GM12891 (cell line): Measurements from ENCODE around the gene SLC26A11. TPM values are rescaled to one million over a fixed set of nuclear protein-coding genes. Genes with fewer than 3 reads are reported as not detected.

Experiments used
- DNase-seq: peaks from one replicate; pipeline ENCODE4 v3.0.0; 2011; ENCODE audit warnings: low spot score; ENCODE audit not compliant: insufficient read length
- FAIRE-seq: peaks from 2 replicates; lab custom pipeline; 2011; peaks lifted over from hg19 to GRCh38; lab: Jason Lieb, UNC
- PAX5 ChIP-seq: IDR thresholded peaks from 2 replicates; pipeline ENCODE4 v1.6.1; 2011; ENCODE audit warnings: low read length, moderate library complexity, mild to moderate bottlenecking; ENCODE audit not compliant: insufficient read depth, severe bottlenecking
- POLR2A ChIP-seq: IDR thresholded peaks from 2 replicates; pipeline ENCODE4 v1.6.1; 2011; ENCODE audit warnings: low read depth, low read length, control low read depth
- POLR2AphosphoS5 ChIP-seq: IDR thresholded peaks from 2 replicates; pipeline ENCODE4 v1.6.1; 2011; ENCODE audit warnings: low read depth, low read length, control low read depth
- POU2F2 ChIP-seq: IDR thresholded peaks from 2 replicates; pipeline ENCODE4 v1.6.1; 2011; ENCODE audit warnings: low read depth, mild to moderate bottlenecking, control low read depth, low read length, moderate library complexity
- SPI1 ChIP-seq: IDR thresholded peaks from 2 replicates; pipeline ENCODE4 v1.6.1; 2011; ENCODE audit warnings: low read depth, low read length, control low read depth
- TAF1 ChIP-seq: IDR thresholded peaks from 2 replicates; pipeline ENCODE4 v1.6.1; 2011; ENCODE audit warnings: low read depth, low read length, control low read depth
- polyA plus RNA-seq: library from polyadenylated mRNA; unstranded; fragments of >200 nt; gene quantifications from one replicate; pipeline ENCODE4 v1.2.1, GENCODE V29; 2012; ENCODE audit warnings: low read depth, missing spikeins, inconsistent platforms; ENCODE audit not compliant: missing spikeins

The SLC26A11 gene
- polyA plus RNA-seq, result 1.9 TPM

DNA sequence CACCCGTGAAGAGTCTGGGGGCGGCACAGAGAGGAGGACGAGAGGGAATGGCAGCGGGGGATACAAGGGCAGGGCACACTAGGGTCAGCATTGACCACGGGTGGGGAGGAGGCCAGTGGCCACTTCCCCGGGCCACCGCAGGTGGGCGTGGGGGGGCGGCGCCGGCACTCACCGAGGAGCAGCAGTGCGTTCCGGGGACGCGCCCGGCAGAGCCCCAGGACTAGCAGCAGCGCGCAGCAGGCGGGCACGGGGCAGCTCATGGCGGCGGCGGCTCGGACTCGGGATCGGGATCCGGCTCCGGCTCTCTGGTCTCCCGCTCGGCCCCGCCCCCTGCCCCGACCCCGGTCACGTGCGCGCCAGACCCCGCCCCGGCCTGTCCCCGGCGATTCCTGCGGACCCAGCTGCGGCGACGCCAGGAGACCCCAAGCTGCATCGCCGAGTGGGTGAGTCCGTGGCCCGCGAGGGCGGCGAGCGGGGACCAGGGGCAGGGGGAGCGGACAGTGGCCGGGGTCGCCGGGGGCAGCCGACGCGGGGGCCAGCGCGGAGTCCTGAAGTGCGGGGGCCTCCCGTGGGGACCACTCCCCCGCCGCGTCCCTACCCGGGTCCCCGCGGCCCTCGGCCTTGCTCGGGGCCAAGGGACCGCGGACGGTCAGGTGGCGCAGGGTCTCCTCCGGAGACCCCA is at the start of gene SLC26A11, which contains the start of gene SGSH:
Gene SLC26A11 (plus strand): TSS at position 374 of the 682 bp plus-strand sequence. CDS start 1,134 bp downstream, outside the sequence.
Gene SGSH (minus strand): TSS at position 280 of the 682 bp plus-strand sequence. CDS start 20 bp downstream, at position 260.
- DNase-seq (peak; percentile 95), FAIRE-seq (no peak)
- TF ChIP-seq POLR2AphosphoS5, result no peak
- no peak for TF ChIP-seq POU2F2

DNA sequence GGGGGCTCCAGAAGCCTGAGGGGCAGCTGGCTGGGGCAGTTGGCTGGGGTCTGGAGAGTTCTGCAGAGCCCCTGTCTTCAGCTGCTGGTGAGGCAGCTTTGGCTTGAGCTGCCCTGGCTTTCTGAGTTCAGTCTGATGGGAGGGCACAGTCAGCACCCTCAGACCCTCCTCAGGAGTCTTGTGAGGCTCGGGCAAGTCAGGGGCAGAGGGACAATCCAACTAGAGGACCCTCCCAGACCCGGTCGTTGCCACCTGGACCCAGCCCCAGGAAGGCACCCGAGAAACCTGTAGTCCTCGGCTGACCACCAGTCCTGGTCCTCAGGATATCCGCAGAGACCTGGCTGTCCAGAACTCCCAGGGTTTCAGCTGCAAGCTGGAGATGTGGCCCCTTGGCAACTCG is 48.5 kb upstream of the SLC26A11 start:
- TF ChIP-seq POLR2AphosphoS5 (no peak), POU2F2 (no peak)
- DNase-seq (no peak), FAIRE-seq (no peak)

DNA sequence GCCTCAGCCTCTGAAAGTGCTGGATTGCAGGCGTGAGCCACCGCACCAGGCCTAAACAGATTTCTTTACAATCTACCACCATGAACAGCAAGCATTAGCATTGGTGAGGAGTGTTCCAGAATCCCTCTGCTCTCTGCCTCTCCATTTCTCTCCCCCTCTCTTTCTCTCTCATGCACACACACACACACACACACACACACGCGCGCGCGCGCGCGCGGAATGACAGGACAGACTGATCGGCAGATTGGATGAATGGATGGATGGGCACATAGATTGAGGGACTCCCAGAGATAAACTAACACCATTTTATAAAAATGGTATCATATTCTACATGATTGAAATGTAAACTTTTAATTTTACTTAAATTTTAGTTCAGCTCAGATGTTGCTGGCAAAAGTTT is 47.1 kb upstream of the SLC26A11 start:
- DNase-seq (no peak), FAIRE-seq (no peak)
- TF ChIP-seq POLR2A, result no peak
- TF ChIP-seq TAF1, result no peak
- no peak for TF ChIP-seq POU2F2
- no peak for TF ChIP-seq PAX5
- no peak for TF ChIP-seq SPI1
- TF ChIP-seq POLR2AphosphoS5, result no peak

DNA sequence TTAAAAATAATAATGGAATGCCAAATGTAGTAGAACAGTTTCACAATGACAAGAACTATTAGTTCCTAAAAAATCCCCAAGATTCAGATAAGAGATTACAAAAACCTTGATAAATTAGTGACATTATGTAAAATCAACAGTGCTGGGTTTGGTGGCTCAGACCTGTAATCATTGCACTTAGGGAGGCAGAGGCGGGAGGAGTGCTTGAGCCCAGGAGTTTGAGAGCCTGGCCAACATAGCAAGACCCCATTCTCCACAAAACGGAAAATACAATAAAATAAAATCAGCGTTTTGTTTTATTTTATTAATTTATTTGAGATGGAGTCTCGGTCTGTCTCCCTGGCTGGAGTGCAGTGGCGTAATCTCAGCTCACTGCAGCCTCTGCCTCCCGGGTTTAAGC is 46.3 kb upstream of the SLC26A11 start:
- TF ChIP-seq POLR2A, result no peak
- TF ChIP-seq SPI1, result no peak
- TF ChIP-seq TAF1, result no peak
- TF ChIP-seq POU2F2, result no peak
- TF ChIP-seq PAX5, result no peak
- no peak for TF ChIP-seq POLR2AphosphoS5
- FAIRE-seq, result no peak
- DNase-seq, result no peak

DNA sequence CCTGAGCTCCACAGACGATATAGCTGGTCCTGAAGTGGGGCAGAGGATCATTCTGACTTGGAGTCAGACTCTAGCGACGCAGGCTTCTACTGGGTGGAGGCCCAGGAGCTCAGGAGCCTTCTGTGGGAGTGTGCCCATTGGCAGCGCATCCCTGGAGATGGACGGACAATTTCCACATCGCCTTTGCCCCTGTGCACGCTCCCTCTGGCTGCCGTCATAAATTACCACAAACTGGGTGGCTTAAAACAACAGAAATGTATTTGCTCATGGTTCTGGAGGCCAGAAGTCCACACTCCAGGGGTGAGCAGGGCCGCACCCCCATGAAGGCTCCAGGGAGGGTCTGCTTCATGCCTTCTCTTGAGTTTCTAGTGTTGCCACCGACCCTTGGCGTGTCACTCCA is 43.5 kb upstream of the SLC26A11 start:
- TF ChIP-seq PAX5, result no peak
- no peak for TF ChIP-seq POLR2A
- no peak for TF ChIP-seq POLR2AphosphoS5
- no peak for TF ChIP-seq TAF1
- no peak for TF ChIP-seq SPI1
- no peak for TF ChIP-seq POU2F2
- no peak for DNase-seq
- no peak for FAIRE-seq

DNA sequence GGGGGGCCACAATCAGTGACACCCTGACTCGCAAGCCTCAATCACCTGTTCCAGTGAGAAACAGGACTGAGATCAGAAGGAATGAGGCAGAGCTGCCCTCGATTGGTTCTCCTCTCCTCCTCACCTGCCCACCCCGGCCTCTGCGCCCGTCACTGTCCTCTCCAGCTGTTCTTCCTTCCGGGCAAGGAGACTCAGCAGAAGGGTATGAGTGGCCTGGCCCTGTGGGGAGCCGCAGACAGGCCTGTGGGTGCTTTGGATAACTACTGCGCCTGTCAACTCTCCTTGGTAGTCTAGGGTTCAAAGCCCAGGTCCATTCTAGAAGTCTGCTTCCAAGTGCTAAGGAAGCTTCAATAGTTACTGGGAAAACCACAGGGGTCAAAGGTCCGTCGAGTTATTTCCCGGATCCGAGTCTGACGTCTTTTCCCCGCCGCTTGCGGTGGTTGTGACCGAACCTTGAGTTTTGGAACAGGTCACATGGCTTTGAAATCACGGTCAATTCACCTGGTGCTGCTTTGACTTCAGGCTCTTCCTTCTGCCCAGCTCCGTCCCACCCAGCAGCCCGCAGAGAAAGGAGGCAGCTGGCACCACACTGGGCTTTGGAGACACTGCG is 42.1 kb upstream of the SLC26A11 start:
- FAIRE-seq (no peak), DNase-seq (no peak)

DNA sequence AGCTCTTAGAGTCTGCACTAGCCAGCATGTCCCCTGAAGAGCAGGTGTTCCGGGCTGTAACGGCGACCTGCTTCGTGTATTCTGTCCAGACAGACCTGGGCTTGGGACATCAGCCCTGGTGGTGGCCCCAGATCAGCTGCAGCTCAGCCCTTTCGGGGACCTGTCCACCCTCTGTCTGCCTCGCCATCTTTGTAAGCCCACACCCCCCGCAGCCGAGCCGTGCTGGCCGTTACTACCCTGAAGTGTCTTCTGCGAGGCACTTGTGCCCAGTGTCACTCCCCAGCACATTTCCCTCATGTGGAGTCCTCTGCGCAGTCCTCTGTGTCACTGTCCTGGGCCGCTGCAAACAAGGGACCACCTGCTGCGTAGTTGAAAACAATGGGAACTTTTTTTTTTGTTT is 40.0 kb upstream of the SLC26A11 start:
- DNase-seq (no peak), FAIRE-seq (no peak)
- TF ChIP-seq POLR2A (no peak), PAX5 (no peak), POLR2AphosphoS5 (no peak), SPI1 (no peak), POU2F2 (no peak), TAF1 (no peak)

More for the DNA sequence above, 42.1 kb upstream of the SLC26A11 start:
- TF ChIP-seq POU2F2, result no peak
- no peak for TF ChIP-seq TAF1
- no peak for TF ChIP-seq POLR2AphosphoS5
- TF ChIP-seq POLR2A, result no peak
- TF ChIP-seq SPI1, result no peak
- TF ChIP-seq PAX5, result no peak

DNA sequence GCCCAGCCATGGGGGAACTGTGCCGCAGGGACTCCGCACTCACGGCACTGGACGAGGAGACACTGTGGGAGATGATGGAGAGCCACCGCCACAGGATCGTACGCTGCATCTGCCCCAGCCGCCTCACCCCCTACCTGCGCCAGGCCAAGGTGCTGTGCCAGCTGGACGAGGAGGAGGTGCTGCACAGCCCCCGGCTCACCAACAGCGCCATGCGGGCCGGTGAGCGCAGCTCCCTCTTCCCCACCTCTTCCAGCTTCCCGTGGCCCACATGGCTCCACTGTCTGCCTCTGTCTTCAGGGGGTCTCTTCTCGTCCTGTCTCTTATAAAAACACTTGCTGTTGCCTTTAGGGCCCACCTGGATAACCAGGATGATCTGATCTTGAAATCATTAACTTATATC is 38.8 kb upstream of the SLC26A11 start:
- no peak for FAIRE-seq
- DNase-seq, result no peak
- TF ChIP-seq POLR2A (no peak), PAX5 (no peak), TAF1 (no peak), POU2F2 (no peak), SPI1 (no peak), POLR2AphosphoS5 (no peak)

DNA sequence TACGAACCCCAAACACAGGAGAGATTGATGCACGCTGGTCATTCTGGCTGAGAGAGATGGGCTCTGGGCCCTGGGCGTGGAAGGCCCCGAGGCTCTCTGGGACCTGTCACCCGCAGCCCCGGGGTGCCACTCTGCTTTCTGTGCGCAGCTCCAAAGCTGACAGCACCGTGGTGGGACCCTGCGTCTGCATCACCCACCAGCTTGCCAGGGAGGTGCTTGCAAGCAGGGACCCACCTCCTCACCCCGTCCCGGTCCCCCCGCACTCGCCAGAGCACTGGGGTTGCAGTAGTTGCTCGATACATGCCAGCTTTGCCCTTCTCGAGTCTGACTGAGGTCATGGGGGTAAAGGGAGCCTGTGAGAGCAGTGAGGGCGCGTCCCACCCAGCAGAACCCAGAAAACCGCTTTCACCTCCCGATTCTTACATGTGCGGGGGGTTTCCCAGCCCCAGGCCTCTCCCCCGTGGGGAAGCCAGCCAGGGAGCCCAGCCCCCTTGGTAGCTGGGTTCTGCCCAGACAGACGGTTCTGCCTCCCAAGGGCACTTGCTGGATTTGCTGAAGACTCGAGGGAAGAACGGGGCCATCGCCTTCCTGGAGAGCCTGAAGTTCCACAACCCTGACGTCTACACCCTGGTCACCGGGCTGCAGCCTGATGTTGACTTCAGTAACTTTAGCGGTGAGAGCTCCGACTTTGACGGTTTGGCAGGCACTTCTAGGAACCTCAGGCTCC is 37.9 kb upstream of the SLC26A11 start:
- FAIRE-seq, result no peak
- no peak for TF ChIP-seq POLR2A
- no peak for TF ChIP-seq TAF1
- no peak for TF ChIP-seq SPI1
- TF ChIP-seq POU2F2, result no peak
- TF ChIP-seq POLR2AphosphoS5, result no peak
- TF ChIP-seq PAX5, result no peak
- DNase-seq, result no peak
